Neuronal stem cell (in vitro differentiated cells): Measurements from ENCODE around the gene SNX5.
"Not testable (repeated sequence)": the region's sequence is repeated elsewhere in the genome, so short reads cannot be mapped to it uniquely, and the experiment has no call there.

Experiments
- DNase-seq: peaks from one replicate; pipeline ENCODE4 v3.0.0-alpha.2; 2013; ENCODE audit warnings: low spot score
- H2AFZ ChIP-seq: one replicate; pipeline ENCODE4 v1.6.1; 2013; ENCODE audit warnings: mild to moderate bottlenecking, low read length, inconsistent platforms
- H2AK5ac ChIP-seq: 2 replicates; pipeline ENCODE4 v1.6.1; 2013; ENCODE audit warnings: low read depth, mild to moderate bottlenecking, inconsistent platforms, low read length, moderate library complexity, mixed read lengths
- H2BK120ac ChIP-seq: 2 replicates; pipeline ENCODE4 v1.6.1; 2013; ENCODE audit warnings: low read depth, mild to moderate bottlenecking, inconsistent platforms, low read length, moderate library complexity, mixed read lengths
- H2BK12ac ChIP-seq: one replicate; pipeline ENCODE4 v1.6.1; 2013; ENCODE audit warnings: low read length, inconsistent platforms
- H2BK15ac ChIP-seq: 2 replicates; pipeline ENCODE4 v1.6.1; 2013; ENCODE audit warnings: mild to moderate bottlenecking, low read length, inconsistent platforms, mixed read lengths
- H2BK5ac ChIP-seq: one replicate; pipeline ENCODE4 v1.6.1; 2013; ENCODE audit warnings: inconsistent platforms, mild to moderate bottlenecking, low read length, moderate library complexity
- H3K14ac ChIP-seq: one replicate; pipeline ENCODE4 v1.6.1; 2013; ENCODE audit warnings: low read length, inconsistent platforms
- H3K18ac ChIP-seq: 2 replicates; pipeline ENCODE4 v1.6.1; 2013; ENCODE audit warnings: low read length, inconsistent platforms
- H3K23ac ChIP-seq: 2 replicates; pipeline ENCODE4 v1.6.1; 2013; ENCODE audit warnings: low read depth, mild to moderate bottlenecking, mixed read lengths, low read length, inconsistent platforms; ENCODE audit not compliant: poor library complexity
- H3K27ac ChIP-seq: replicated peaks from 3 replicates; pipeline ENCODE4 v1.5.1; 2013; ENCODE audit warnings: low read length, inconsistent platforms
- H3K27me3 ChIP-seq, 3 experiments: 2 replicates each; pipeline ENCODE4 v1.6.1; 2013; ENCODE audit warnings: low read length in 3 of 3, mild to moderate bottlenecking in 2 of 3, inconsistent platforms in 1 of 3, low read depth in 1 of 3, mixed read lengths in 1 of 3, moderate library complexity in 1 of 3; ENCODE audit not compliant: control insufficient read depth in 3 of 3, insufficient read depth in 3 of 3
- H3K36me3 ChIP-seq, 2 donors: replicated peaks in 1 of 2; 2 replicates each; pipeline ENCODE4 v1.6.1; 2013; ENCODE audit warnings: low read length in 2 of 2; ENCODE audit not compliant: control insufficient read depth in 2 of 2, insufficient read depth in 2 of 2
- H3K4ac ChIP-seq: 2 replicates; pipeline ENCODE4 v1.6.1; 2013; ENCODE audit warnings: inconsistent platforms, mild to moderate bottlenecking, low read length, moderate library complexity
- H3K4me1 ChIP-seq, 2 donors: 1 replicate in 1 of 2; 2 replicates in 1 of 2; pipeline ENCODE4 v1.6.1; 2013; ENCODE audit warnings: low read length in 2 of 2, low read depth in 1 of 2; ENCODE audit not compliant: control insufficient read depth in 2 of 2, insufficient read depth in 1 of 2
- H3K4me2 ChIP-seq: one replicate; pipeline ENCODE4 v1.6.1; 2013; ENCODE audit warnings: mild to moderate bottlenecking, low read length, inconsistent platforms; ENCODE audit not compliant: insufficient read depth, poor library complexity, severe bottlenecking
- H3K4me3 ChIP-seq, 2 donors: 2 replicates each; pipeline ENCODE4 v1.5.1; 2013; ENCODE audit warnings: low read length in 2 of 2, mild to moderate bottlenecking in 2 of 2, inconsistent platforms in 1 of 2, moderate library complexity in 1 of 2
- H3K79me1 ChIP-seq: one replicate; pipeline ENCODE4 v1.6.1; 2013; ENCODE audit warnings: low read depth, mild to moderate bottlenecking, inconsistent platforms, low read length, moderate library complexity
- H3K9ac ChIP-seq: one replicate; pipeline ENCODE4 v1.6.1; 2013; ENCODE audit warnings: mild to moderate bottlenecking, low read depth, low read length, inconsistent platforms; ENCODE audit not compliant: poor library complexity
- H3K9me3 ChIP-seq, 2 donors: replicated peaks in 1 of 2; 2 replicates each; pipeline versions ENCODE3 to v1.6.1; 2013; ENCODE audit warnings: low read length in 2 of 2, mild to moderate bottlenecking in 2 of 2, inconsistent platforms in 1 of 2, low read depth in 1 of 2, mixed read lengths in 1 of 2, moderate library complexity in 1 of 2; ENCODE audit not compliant: control insufficient read depth in 2 of 2, insufficient read depth in 1 of 2
- H4K8ac ChIP-seq: one replicate; pipeline ENCODE4 v1.6.1; 2013; ENCODE audit warnings: low read depth, mild to moderate bottlenecking, inconsistent platforms, low read length, moderate library complexity
- H4K91ac ChIP-seq: one replicate; pipeline ENCODE4 v1.6.1; 2013; ENCODE audit warnings: low read length, low read depth, mild to moderate bottlenecking, inconsistent platforms; ENCODE audit not compliant: poor library complexity
- WGBS, 2 donors: extraction: QIAGEN DNeasy Blood & Tissue Kit; methylation state at CpG; one replicate each; pipeline ENCODE4 v1.1.7; 2013; ENCODE audit warnings: missing lambda C conversion rate in 2 of 2, mixed read lengths in 1 of 2; ENCODE audit not compliant: insufficient read length in 2 of 2, insufficient replicate concordance in 1 of 2; ENCODE audit errors: extremely low coverage in 2 of 2; 5-methylcytosine and 5-hydroxymethylcytosine counted together

Gene SNX5

GRCh38 chr20:17961587-17961940 lies 7.0 kb downstream of the SNX5 start:
- Histone ChIP-seq H2BK120ac (no peak overlapping the region), H3K79me1 (no peaks in the 10 kb centered on the region), H3K4me1 (peaks cover 12 to 16% of the 10 kb centered on the region in 2 donors), H3K27ac (no peak overlapping the region), H2BK15ac (no peak overlapping the region), H3K4me3 (no peak overlapping the region), H3K27me3 (no peaks in the 10 kb centered on the region), H3K23ac (no peak overlapping the region), H3K36me3 (peaks cover 4 to 86% of the 10 kb centered on the region in 2 donors), H4K8ac (no peak overlapping the region), H2BK12ac (no peak overlapping the region), H3K9me3 (no peaks in the 10 kb centered on the region), H3K9ac (no peak overlapping the region), H3K4me2 (no peak overlapping the region), H3K4ac (no peak overlapping the region), H2BK5ac (no peak overlapping the region), H2AFZ (no peak overlapping the region), H2AK5ac (no peak overlapping the region), H3K14ac (no peak overlapping the region), H4K91ac (no peak overlapping the region), H3K18ac (no peak overlapping the region)
- WGBS, 2 donors = no CpG with 5 or more reads among the region's 1 CpG
- DNase-seq = no peak

GRCh38 chr20:17960927-17961586 lies 7.5 kb downstream of the SNX5 start:
- Histone ChIP-seq H4K91ac (no peak overlapping the region), H4K8ac (no peak overlapping the region), H3K4ac (no peak overlapping the region), H2BK5ac (no peak overlapping the region), H3K27me3 (no peaks in the 10 kb centered on the region), H3K79me1 (no peaks in the 10 kb centered on the region), H2BK15ac (no peak overlapping the region), H3K4me3 (no peak overlapping the region), H2AFZ (no peak overlapping the region), H3K36me3 (peaks cover 8 to 86% of the 10 kb centered on the region in 2 donors), H3K9me3 (no peaks in the 10 kb centered on the region), H3K9ac (no peak overlapping the region), H3K14ac (no peak overlapping the region), H2BK120ac (no peak overlapping the region), H2AK5ac (no peak overlapping the region), H3K4me1 (peaks cover 12 to 16% of the 10 kb centered on the region in 2 donors), H2BK12ac (no peak overlapping the region), H3K27ac (no peak overlapping the region), H3K4me2 (no peak overlapping the region), H3K18ac (no peak overlapping the region), H3K23ac (no peak overlapping the region)
- no CpG with 5 or more reads among the region's 6 CpGs for WGBS, 2 donors
- no peak for DNase-seq

- H2BK15ac ChIP-seq, H3K79me1 ChIP-seq, DNase-seq, H3K4me3 ChIP-seq, H3K23ac ChIP-seq, H3K27me3 ChIP-seq, H3K9ac ChIP-seq, H2AK5ac ChIP-seq, H2BK5ac ChIP-seq, H2BK12ac ChIP-seq, H3K9me3 ChIP-seq, H3K14ac ChIP-seq, H4K91ac ChIP-seq, H2AFZ ChIP-seq, H3K27ac ChIP-seq, H3K4me2 ChIP-seq, H3K4ac ChIP-seq, H4K8ac ChIP-seq, H3K18ac ChIP-seq, H2BK120ac ChIP-seq: not testable (repeated sequence)
- peaks cover 11 to 12% of the 10 kb centered on the region in 2 donors for H3K4me1 ChIP-seq
- whole genome bisulfite sequencing, 2 donors = no CpG with 5 or more reads among the region's 16 CpGs
- H3K36me3 ChIP-seq = peaks cover 8 to 86% of the 10 kb centered on the region in 2 donors
Observed at GRCh38 chr20:17960400-17960885, 8.2 kb downstream of the SNX5 start.

- Histone ChIP-seq H3K4me3 (no peak overlapping the region), H4K91ac (no peak overlapping the region), H3K4me1 (peaks cover 6 to 7% of the 10 kb centered on the region in 2 donors), H2BK120ac (no peak overlapping the region), H3K27ac (no peak overlapping the region), H3K14ac (no peak overlapping the region), H3K9ac (no peak overlapping the region), H3K36me3 (peaks cover 12 to 86% of the 10 kb centered on the region in 2 donors), H4K8ac (no peak overlapping the region), H3K23ac (no peak overlapping the region), H2BK12ac (no peak overlapping the region), H3K27me3 (no peaks in the 10 kb centered on the region), H3K4me2 (no peak overlapping the region), H2AFZ (no peak overlapping the region), H2BK15ac (no peak overlapping the region), H2BK5ac (no peak overlapping the region), H3K9me3 (no peaks in the 10 kb centered on the region), H2AK5ac (no peak overlapping the region), H3K79me1 (no peaks in the 10 kb centered on the region), H3K18ac (no peak overlapping the region), H3K4ac (no peak overlapping the region)
- DNase-seq = no peak
- WGBS, 2 donors = no CpG with 5 or more reads among the region's 5 CpGs
Observed at GRCh38 chr20:17959257-17959627, 9.4 kb downstream of the SNX5 start.
